GM18505 (cell line): ENCODE data around the gene TECR.

ENCODE experiments used
- ATAC-seq: cut with Tn5 transposase; IDR thresholded peaks from one replicate; pipeline ENCODE4 v1.9.1; 2021; ENCODE audit not compliant: unreplicated experiment
- POLR2A ChIP-seq: IDR thresholded peaks from 4 replicates; pipeline ENCODE4 v1.6.1; 2011; ENCODE audit warnings: borderline replicate concordance; ENCODE audit not compliant: insufficient read depth, insufficient read length; ENCODE audit errors: extremely low read depth

TECR gene

GRCh38 chr19:14529254-14530004, at the start of gene TECR:
Gene TECR (plus strand): TSS chr19:14529594. CDS start chr19:14529697, 103 bp downstream.
- peak; percentile 98 for TF ChIP-seq POLR2A
- ATAC-seq: peak; percentile 91

- no peak for TF ChIP-seq POLR2A
- ATAC-seq: no peak
These were observed 49.3 kb upstream of the TECR start for GRCh38 chr19:14479975-14480699.

GRCh38 chr19:14480700-14481079, 48.7 kb upstream of the TECR start:
- no peak for TF ChIP-seq POLR2A
- ATAC-seq: no peak

- TF ChIP-seq POLR2A: no peak
- ATAC-seq: no peak
These were observed 47.0 kb upstream of the TECR start for GRCh38 chr19:14482172-14482941.

GRCh38 chr19:14487370-14488125, 41.8 kb upstream of the TECR start:
- TF ChIP-seq POLR2A: no peak
- no peak for ATAC-seq

- no peak for ATAC-seq
- no peak for TF ChIP-seq POLR2A
These were observed 36.5 kb upstream of the TECR start for GRCh38 chr19:14492756-14493337.

GRCh38 chr19:14494411-14494810, 35.0 kb upstream of the TECR start:
- ATAC-seq: no peak

GRCh38 chr19:14494910-14495671, 34.3 kb upstream of the TECR start:
- no peak for ATAC-seq

More at GRCh38 chr19:14494411-14494810, 35.0 kb upstream of the TECR start:
- no peak for TF ChIP-seq POLR2A

GRCh38 chr19:14495672-14496028, 33.7 kb upstream of the TECR start:
- TF ChIP-seq POLR2A: no peak
- ATAC-seq: no peak

More at GRCh38 chr19:14494910-14495671, 34.3 kb upstream of the TECR start:
- TF ChIP-seq POLR2A: no peak

- TF ChIP-seq POLR2A: no peak
- ATAC-seq: peak; percentile 64
These were observed 33.2 kb upstream of the TECR start, which contains the start of gene GIPC1 for GRCh38 chr19:14496029-14496833. Gene GIPC1 (minus strand): TSS chr19:14496127. CDS start chr19:14482976, 13,151 bp downstream.

- no peak for ATAC-seq
- TF ChIP-seq POLR2A: no peak
These were observed 32.6 kb upstream of the TECR start for GRCh38 chr19:14496834-14497227.
